Left cardiac atrium (tissue), 4 donors: ENCODE data around the gene LLGL2. TPM values are rescaled to one million over a fixed set of nuclear protein-coding genes. Genes with fewer than 3 reads are reported as not detected.

ENCODE experiments used
- ATAC-seq, 2 donors: fragments of 200-7000 bp; cut with Tn5 transposase; one replicate each; pipeline ENCODE4 v1.9.1; 2020; ENCODE audit warnings: mild to moderate bottlenecking in 2 of 2, moderate library complexity in 2 of 2
- DNase-seq: peaks from one replicate; pipeline ENCODE4 v3.0.0-alpha.2; 2020
- intact Hi-C, 2 donors: fragments of 100-400 bp; cut with DNase I; formaldehyde crosslinking; loops; one replicate each; pipeline versions ENCODE4 v1.14.1 to v1.15.1; 2022 to 2023
- total RNA-seq, 2 donors: library from RNA; stranded (reverse); fragmentation: NEBNext Ultra II Directional; extraction: Animal tissue kit (Norgen Biotek cat#: 25700); gene quantifications; one replicate each; pipeline ENCODE4 v1.2.1, GENCODE V29; 2021
- donor health status: DM: no; HTN: yes; CAD: no.
- donor health status: DM: no; HTN: yes; CAD: no; lungs with severe emphysema.
- donor health status: DM: yes; HTN: yes; CAD: no.
- donor health status: Dilated cardiomyopathy.

LLGL2 gene
- total RNA-seq, 2 donors from 2014 or later: 6.8 to 8.7 TPM

DNA sequence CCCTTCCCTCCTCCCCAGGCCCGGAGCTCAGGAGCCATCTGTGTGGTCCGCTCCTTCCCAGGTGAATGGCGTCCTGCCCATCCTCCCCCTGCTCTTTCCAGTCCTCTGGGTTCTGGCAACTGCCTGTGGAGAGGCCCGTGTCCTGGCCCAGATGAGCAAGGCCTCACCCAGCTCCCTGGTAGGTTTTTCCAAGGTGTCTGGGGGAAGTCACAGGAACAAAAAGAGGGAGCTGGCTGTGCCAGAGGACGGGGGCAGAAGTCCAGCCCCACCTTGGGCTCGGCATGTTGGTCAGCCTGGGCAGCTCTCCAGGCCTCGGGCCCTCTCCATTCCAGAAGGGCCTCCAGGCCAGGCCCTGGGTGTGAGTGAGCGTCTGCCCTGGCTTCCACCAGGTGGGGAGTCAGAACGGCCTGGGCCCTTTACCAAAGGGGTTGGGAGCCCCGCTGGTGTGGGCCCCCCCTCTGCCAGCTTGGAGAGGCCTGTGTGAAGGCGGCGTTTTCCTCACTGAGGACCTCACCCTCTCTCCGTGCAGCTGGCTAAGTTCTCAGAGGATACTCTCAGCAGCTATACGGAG, 35.2 kb upstream of the LLGL2 start:
- DNase-seq: no peak
- peak; percentile 15 to 31 for ATAC-seq
- intact Hi-C loops: no loop called here

DNA sequence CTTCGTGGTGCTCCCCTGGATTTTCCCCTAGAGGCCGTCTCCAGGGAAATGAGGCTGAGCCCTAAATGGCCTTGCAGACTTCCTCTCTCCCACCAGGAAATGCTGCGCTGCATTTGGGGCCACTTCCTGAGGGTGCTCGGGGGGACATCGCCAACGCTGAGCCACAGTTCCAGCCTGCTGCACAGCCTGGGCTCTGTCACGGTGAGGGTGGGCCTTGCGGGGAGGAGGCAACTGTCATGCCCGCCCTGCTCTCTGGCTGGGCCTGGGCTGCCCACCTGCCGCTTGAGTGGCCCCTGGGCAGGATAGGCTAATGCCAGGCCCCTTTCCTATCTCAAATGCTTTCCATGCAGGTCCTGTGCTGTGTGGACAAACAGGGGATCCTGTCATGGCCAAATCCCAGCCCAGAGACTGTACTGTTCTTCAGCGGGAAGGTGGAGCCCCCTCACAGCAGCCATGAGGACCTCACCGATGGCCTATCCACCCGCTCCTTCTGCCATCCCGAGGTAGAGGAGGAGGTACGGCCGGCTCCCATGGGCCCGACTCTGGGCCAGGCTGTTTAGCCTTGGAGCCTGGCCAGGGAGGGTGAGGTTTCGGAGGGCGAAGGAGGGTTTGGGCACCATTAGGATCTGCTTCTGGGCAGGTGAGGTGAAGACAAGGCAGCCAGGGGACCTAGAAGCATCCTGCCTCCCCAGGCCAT, 34.4 kb upstream of the LLGL2 start:
- no peak for ATAC-seq
- intact Hi-C loops: no loop called here
- no peak for DNase-seq

DNA sequence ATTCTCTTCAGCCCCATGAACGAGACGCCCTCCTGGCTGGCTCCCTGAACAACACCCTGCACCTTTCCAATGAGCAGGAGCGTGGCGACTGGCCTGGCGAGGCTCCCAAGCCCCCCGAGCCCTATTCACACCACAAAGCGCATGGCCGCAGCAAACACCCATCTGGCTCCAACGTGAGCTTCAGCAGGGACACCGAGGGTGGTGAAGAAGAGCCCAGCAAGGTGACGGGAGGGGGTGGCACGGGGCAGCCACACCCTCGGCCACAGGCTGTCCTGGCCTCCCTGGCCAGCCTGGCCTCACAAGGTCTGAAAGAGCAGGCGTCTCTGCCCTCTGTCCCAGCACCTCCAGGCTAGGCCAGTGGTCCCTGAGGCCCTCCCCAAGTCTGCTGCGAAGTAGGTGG, 33.8 kb upstream of the LLGL2 start:
- ATAC-seq (no peak), DNase-seq (no peak)
- intact Hi-C loops: no loop called here

DNA sequence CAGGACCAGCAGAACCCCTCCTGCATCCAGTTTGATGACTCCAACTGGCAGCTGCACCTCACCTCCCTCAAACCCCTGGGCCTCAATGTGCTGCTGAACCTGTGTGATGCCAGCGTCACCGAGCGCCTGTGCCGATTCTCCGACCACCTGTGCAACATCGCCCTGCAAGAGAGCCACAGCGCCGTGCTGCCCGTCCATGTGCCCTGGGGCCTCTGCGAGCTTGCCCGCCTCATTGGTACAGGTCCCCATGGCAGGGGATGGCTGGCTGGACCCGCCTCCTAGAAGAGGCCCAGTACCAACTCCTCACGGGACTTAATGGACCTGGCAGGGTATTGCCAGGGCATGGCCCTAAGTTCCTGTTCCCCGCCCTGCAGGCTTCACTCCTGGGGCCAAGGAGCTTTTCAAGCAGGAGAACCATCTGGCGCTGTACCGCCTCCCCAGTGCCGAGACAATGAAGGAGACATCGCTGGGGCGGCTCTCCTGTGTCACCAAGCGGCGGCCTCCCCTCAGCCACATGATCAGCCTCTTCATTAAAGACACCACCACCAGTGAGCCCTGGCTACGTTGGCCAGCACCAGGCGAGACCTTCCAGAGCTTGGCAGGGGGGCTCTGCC, 32.8 kb upstream of the LLGL2 start:
- no peak for DNase-seq
- intact Hi-C loops: no loop called here

DNA sequence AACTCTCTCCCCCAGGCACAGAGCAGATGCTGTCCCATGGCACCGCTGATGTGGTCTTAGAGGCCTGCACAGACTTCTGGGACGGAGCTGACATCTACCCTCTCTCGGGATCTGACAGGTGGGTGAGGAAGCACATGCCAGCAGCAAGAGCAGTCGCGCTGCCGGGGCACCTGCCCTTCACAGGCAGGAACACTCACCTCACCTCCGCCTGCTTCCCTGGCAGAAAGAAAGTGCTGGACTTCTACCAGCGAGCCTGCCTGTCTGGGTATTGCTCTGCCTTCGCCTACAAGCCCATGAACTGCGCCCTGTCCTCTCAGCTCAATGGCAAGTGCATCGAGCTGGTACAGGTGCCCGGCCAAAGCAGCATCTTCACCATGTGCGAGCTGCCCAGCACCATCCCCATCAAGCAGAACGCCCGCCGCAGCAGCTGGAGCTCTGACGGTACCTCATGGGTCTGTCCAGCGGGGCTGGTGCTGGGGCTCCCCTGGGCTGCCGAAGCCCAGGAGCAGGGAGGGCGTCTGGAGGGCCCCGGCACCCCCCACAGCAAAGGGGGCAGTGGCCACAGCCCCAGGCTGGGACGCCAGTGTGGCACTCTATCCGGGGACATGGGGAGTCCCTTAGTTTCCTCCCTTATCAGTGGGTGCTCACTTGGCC, 31.9 kb upstream of the LLGL2 start:
- intact Hi-C loops: no loop called here
- DNase-seq (no peak), ATAC-seq (no peak)

More for the DNA sequence above, 32.8 kb upstream of the LLGL2 start:
- no peak for ATAC-seq

GRCh38 chr17:75494326-75494877, 31.1 kb upstream of the LLGL2 start:
- intact Hi-C loops: no loop called here
- DNase-seq: no peak
- no peak for ATAC-seq

GRCh38 chr17:75496005-75496404, 29.5 kb upstream of the LLGL2 start:
- intact Hi-C loops: no loop called here
- ATAC-seq (no peak), DNase-seq (no peak)

GRCh38 chr17:75498039-75498725, 27.3 kb upstream of the LLGL2 start:
- ATAC-seq: no peak
- intact Hi-C loops: no loop called here
- no peak for DNase-seq

GRCh38 chr17:75498726-75499213, 26.7 kb upstream of the LLGL2 start:
- peak in 1 of 2 donors; percentile 3 for ATAC-seq

GRCh38 chr17:75499313-75500022, 26.0 kb upstream of the LLGL2 start:
- ATAC-seq (peak; percentile 18 to 22), DNase-seq (no peak)
- intact Hi-C loops: no loop called here

More at GRCh38 chr17:75498726-75499213, 26.7 kb upstream of the LLGL2 start:
- no peak for DNase-seq
- intact Hi-C loops: no loop called here

DNA sequence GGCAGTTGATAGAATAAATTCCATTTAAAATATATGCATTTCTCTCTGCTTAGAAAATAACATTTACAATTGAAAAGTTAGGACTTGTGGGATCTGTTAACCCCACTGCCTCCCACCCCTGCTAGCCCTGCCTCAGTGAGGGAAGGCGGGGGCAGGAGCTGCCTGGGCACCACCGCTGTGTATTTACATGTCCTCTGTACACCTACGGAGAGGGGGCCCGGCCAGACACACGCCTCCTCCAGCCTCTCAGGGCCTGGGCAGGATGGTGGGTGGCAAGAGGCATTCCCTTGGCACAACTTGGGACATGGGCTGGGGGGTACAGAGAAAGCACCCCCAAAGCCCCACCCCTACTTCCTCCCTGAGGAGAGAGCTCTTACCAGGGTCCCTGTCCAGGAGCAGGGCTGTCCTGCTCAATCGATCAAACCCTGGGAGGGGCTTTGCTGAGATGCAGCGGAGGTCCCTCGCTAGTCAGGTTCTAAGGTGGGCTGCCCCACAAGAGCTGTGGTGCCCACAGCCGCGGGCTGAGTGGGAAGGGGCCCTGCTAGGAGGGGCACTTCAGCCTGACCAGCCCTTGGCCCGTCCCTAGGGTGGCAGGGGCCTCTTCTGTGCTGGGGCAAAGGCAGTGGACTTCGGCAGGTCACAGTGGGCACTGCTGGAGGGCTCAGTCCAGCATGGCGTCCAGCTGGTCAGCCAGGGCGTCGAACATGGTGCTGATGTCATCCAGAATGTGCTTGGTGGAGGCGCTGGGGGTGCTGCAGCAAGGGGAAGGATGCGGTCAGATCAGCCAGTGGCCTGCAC, 24.9 kb upstream of the LLGL2 start:
- intact Hi-C loops: no loop called here
- ATAC-seq (no peak), DNase-seq (no peak)

- ATAC-seq: peak in 1 of 2 donors; percentile 46
- intact Hi-C loops: no loop called here
- no peak for DNase-seq
These were observed 24.0 kb upstream of the LLGL2 start for GRCh38 chr17:75501378-75502071.

- no peak for DNase-seq
- no peak for ATAC-seq
- intact Hi-C loops: no loop called here
These were observed 23.3 kb upstream of the LLGL2 start for GRCh38 chr17:75502072-75502720.

DNA sequence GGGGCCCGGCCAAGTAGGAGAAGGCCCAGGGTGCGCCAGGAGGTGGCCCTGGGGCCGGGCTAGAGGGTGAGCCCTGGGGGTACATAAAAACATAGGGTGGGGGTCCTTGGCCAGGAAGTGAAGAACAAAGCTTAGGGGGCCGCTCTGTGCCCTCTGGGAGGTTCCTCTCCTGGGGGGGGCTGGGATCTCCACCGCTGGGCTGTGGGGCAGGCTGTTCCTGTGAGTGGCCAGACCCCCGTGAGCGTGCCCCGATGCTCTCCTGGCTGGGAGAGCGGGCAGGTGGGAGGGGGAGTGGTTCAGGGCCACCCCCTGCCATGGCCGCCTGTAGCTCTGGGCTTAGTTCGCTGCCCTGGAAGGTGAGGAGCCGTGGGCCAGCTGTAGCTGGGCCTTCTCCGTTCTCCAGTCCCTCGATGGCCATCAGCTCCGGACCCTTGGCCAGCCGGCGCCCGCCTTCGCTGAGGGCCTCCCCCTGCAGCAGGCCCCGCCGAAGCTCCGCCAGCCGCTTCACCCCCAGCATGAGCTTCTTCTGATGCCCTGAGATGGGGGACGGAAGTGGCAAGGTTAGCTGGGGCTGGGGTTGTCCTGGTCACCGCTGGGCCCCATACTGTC, 22.7 kb upstream of the LLGL2 start:
- intact Hi-C loops: no loop called here
- DNase-seq (no peak), ATAC-seq (no peak)

GRCh38 chr17:75503337-75503950, 22.1 kb upstream of the LLGL2 start:
- DNase-seq (no peak), ATAC-seq (no peak)
- intact Hi-C loops: no loop called here

DNA sequence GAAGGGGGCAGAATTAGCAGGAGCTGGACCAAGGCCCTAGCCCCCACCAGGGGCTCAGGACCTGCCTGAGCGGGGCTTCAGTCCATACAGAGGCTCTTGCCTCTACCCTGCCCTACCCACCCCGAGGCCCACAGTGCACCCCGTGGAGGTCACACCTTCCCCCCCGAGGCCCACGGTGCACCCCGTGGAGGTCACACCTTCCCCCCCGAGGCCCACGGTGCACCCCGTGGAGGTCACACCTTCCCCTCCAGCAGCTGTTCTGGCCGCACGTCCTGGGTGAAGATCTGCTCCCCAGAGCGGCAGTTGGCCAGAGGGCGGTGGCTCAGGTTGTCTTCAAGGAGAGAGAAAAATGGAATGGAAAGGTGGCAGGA, 21.5 kb upstream of the LLGL2 start:
- ATAC-seq (no peak), DNase-seq (no peak)
- intact Hi-C loops: no loop called here
